HepG2 (cell line): ENCODE data around the gene S100A11.

Source experiments
- KDM1A ChIP-seq: IDR thresholded peaks from 2 replicates; pipeline ENCODE4 v1.6.1; 2016; ENCODE audit warnings: missing compliant biosample characterization
- PHF21A ChIP-seq: sonication (generic); formaldehyde crosslinking; IDR thresholded peaks from 2 replicates; pipeline ENCODE4 v1.5.0; 2020; ENCODE audit warnings: mild to moderate bottlenecking, missing genetic modification reagents

- TF ChIP-seq PHF21A, result no peak
- TF ChIP-seq KDM1A (CRISPR knock-in tag), result no peak
Measured at GRCh38 chr1:152035539-152036266, 1.1 kb downstream of the S100A11 start.
